Measurements from ENCODE around the gene METTL26.

- TF ChIP-seq CTCF (IDR thresholded peaks at IDR 0.05) = no peak
- no peak for TF ChIP-seq EZH2 (IDR thresholded peaks at IDR 0.05)
- no peak for TF ChIP-seq EZH2phosphoT487 (IDR thresholded peaks at IDR 0.05)
These were observed 23.5 kb upstream of the METTL26 start for GRCh38 chr16:659618-660017.
